Activated CD4-positive, alpha-beta memory T cell treated with anti-CD3 and anti-CD28 coated beads for 36 hours (primary cell): ENCODE data around the gene TMEM253. TPM values are rescaled to one million over a fixed set of nuclear protein-coding genes. Genes with fewer than 3 reads are reported as not detected.

ENCODE experiments used
- CTCF ChIA-PET: fragments of 350-600 bp; sonication (Branson Sonifier 250); formaldehyde crosslinking; loops from one replicate; lab custom pipeline; 2021; ENCODE audit warnings: antibody characterized with exemption, inconsistent platforms; lab: Charles Lee
- POLR2A ChIA-PET: fragments of 350-600 bp; sonication (Branson Sonifier 250); formaldehyde crosslinking; loops from one replicate; lab custom pipeline; 2021; ENCODE audit warnings: antibody characterized with exemption; lab: Charles Lee
- DNase-seq: peaks from one replicate; pipeline ENCODE4 v3.0.0-alpha.2; 2020
- H3K27ac Mint-ChIP-seq: one replicate; pipeline ENCODE4 v1.8.0; 2021; ENCODE audit warnings: mixed read lengths
- H3K27me3 Mint-ChIP-seq: one replicate; pipeline ENCODE4 v1.8.0; 2021; ENCODE audit warnings: mixed read lengths
- H3K36me3 Mint-ChIP-seq: one replicate; pipeline ENCODE4 v1.8.0; 2021; ENCODE audit warnings: mixed read lengths
- H3K4me1 Mint-ChIP-seq: one replicate; pipeline ENCODE4 v1.8.0; 2021; ENCODE audit warnings: low read depth, mixed read lengths
- H3K4me3 Mint-ChIP-seq: one replicate; pipeline ENCODE4 v1.8.0; 2021; ENCODE audit warnings: mild to moderate bottlenecking, mixed read lengths
- H3K9me3 Mint-ChIP-seq: one replicate; pipeline ENCODE4 v1.8.0; 2021; ENCODE audit warnings: mixed read lengths
- intact Hi-C: fragments of 100-400 bp; cut with micrococcal nuclease; formaldehyde crosslinking; loops from one replicate; pipeline ENCODE4 v1.15.1; 2023
- total RNA-seq, 2 experiments: library from RNA; stranded (reverse); gene quantifications; one replicate each; pipeline ENCODE4 v1.2.3, GENCODE V29; 2021

Gene TMEM253
- total RNA-seq, 2 experiments from 2014 or later = not detected

DNA sequence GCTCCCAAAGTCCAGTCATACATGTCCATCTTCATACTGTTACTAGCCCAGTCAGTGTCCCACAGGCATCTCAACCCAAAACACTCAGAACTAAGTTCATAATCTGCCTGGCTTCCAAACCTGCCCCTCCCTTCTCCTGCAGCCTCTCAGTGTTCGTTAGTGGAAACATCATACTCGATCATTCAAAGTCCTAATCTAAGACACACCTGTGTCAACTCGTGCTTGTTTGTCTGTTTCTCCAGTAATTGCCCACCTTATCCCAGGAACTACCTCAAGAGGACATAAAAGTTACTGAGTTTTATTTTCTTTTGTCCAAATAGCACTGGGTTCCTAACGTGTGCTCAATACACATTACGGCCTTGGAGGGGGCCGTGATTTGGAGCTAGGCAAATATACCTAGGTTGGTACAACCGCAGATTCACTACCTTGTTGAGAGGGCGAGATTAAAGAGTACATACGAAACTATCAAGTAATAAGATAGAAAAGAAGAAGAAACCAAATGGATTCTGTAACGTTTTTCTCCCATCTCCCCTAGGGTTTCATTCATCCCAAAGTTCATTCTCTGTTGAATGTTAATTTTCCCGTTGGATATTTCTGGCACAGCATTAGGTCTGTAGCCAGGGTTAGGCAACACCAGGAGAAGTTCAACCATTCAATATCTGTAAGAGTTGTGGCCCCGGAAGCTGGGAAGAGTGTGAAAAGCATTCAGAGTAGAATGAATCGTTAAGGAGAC lies 40.1 kb upstream of the TMEM253 start:
- Mint-ChIP-seq H3K36me3 (no peaks in the 10 kb centered on the region), H3K4me3 (no peak overlapping the region), H3K9me3 (no peaks in the 10 kb centered on the region), H3K27me3 (peaks cover 14% of the 10 kb centered on the region), H3K4me1 (no peaks in the 10 kb centered on the region), H3K27ac (no peak overlapping the region)
- POLR2A ChIA-PET = no interaction called here
- DNase-seq = no peak
- CTCF ChIA-PET = interaction anchor here (3.5 kb wide), 1 partner anchor 46 kb away, joined by 14 read pairs; no protein-coding TSS in a partner anchor
- intact Hi-C loops = no loop called here

DNA sequence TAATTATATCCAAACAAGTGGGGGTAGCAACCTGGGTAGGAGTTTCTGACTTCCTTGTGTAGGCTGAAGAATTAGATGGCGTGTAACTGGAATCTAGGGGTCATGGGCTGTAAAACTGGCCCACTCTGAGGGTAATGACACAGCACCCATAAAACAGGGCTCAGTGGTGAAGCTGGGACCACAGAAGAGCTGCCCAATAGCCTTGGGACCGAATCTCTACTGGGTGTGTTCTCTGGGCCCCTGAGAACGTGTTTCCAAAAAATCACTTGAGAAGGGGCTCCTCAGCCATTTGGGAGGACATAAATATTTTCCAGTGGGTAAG lies 39.6 kb upstream of the TMEM253 start:
- no peaks in the 10 kb centered on the region for H3K36me3 Mint-ChIP-seq
- intact Hi-C loops = no loop called here
- ChIA-PET CTCF (interaction anchor here (0.8 to 3.5 kb wide), 3 partner anchors 10 to 47 kb away, joined by 3 to 15 read pairs (median 14); no protein-coding TSS in a partner anchor), POLR2A (no interaction called here)
- peaks cover 17% of the 10 kb centered on the region for H3K27me3 Mint-ChIP-seq
- no peaks in the 10 kb centered on the region for H3K9me3 Mint-ChIP-seq
- DNase-seq = no peak
- no peak overlapping the region for H3K4me3 Mint-ChIP-seq
- H3K4me1 Mint-ChIP-seq = no peaks in the 10 kb centered on the region
- H3K27ac Mint-ChIP-seq = no peak overlapping the region

DNA sequence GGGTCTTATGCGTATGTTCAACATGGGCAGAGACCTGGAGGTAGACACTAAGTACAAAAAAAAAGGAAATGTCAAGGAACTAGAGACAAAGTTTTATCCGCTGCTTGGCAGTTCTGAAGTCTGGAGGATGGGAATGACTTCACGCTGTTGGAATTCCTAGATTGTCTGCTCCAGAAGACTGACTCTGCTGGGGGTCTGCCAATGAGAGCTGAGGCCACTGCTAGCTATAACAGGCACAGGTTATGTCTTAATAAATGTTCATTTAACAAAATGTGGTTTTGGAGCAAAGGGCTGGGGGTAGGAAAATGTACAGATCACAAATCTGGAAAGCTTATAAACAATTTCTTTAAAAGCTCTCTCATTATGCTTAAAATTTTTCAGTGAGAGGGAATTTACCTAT lies 37.4 kb upstream of the TMEM253 start:
- ChIA-PET POLR2A (no interaction called here), CTCF (interaction anchor here (3.0 to 3.5 kb wide), 2 partner anchors 29 to 49 kb away, joined by 14 to 15 read pairs; no protein-coding TSS in a partner anchor)
- intact Hi-C loops = no loop called here
- Mint-ChIP-seq H3K27ac (no peak overlapping the region), H3K27me3 (peaks cover 33% of the 10 kb centered on the region), H3K36me3 (no peaks in the 10 kb centered on the region), H3K4me3 (no peak overlapping the region), H3K4me1 (peaks cover under 1% of the 10 kb centered on the region), H3K9me3 (no peaks in the 10 kb centered on the region)
- DNase-seq = no peak

DNA sequence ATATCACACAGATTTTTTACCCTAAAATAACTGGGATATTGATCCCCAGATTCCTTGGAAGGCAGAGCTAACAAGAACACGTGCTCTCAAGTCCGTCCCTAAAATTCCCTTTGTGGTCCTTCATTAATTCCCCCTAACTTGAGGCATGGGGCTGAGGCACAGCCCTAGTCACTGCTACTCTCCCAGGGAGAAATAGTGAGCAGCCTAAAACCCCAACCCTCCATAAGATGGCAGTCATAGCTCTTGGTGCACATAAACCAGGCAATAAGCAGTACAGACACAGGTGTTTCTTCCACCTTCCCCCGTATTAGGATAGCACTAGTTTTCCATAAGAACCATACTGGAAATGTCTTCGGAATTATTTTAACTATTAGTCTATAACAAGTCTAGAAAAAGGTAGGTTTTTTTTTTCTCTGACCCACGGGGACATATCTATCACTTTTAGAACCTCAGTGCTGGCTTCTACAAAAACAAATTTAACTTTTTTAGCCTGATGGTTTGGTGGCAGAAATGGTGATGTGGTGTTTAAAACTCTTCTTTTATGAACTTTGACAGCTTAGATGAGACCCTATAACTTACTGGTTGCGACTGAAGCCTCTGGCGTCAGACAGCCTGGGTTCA lies 33.9 kb upstream of the TMEM253 start:
- peaks cover 55% of the 10 kb centered on the region for H3K27me3 Mint-ChIP-seq
- no peaks in the 10 kb centered on the region for H3K36me3 Mint-ChIP-seq
- ChIA-PET CTCF (interaction anchor here (0.7 to 4.6 kb wide), 10 partner anchors 17 to 96 kb away, joined by 3 to 86 read pairs (median 8); no protein-coding TSS in a partner anchor), POLR2A (interaction anchor here (2.6 kb wide), 1 partner anchor 37 kb away, joined by 10 read pairs; no protein-coding TSS in a partner anchor)
- H3K4me1 Mint-ChIP-seq = peaks cover 30% of the 10 kb centered on the region
- no peak for DNase-seq
- no peak overlapping the region for H3K27ac Mint-ChIP-seq
- H3K9me3 Mint-ChIP-seq = no peaks in the 10 kb centered on the region
- no peak overlapping the region for H3K4me3 Mint-ChIP-seq
- intact Hi-C loops = no loop called here

DNA sequence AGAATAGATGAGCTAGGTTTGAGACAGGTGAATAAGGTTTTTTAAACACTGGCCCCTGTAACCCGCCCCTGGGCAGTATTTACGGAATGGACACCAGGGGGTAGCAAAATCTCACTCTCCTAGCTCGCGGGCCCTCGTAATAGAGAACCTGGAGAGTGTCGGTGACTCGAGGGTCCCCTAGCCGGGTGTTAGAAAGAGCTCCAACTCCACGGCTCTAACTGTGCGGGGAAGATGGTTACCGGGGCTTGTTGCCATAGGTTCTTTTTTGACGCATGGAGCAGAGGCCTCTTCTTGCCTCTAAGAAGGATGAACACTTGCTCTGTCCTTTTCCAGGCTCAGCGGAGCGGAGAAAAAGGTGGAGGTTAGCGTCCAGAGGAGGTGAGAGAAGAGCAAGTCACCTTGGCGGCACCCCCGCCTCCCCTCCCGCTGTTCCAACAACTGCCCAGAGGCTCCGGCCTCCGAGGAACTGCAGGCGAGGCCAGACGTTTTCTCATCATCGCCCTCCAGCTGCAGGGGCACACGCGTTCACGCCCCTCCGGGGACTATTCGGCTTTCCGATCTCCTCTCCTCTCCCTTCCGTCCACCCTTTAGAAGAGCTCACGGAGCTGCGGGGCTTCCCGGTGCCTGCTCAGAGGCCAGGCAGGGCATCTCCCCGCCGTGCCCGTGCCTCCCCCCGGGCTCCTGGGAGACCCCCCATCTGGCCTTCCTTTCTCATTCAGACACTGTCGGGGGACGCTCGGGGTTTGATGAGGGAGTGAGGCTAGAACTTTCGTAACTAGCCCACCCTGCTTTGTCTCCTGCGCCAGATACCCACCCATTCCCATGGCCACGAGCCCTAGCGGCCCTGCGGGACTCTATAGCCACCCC lies 32.1 kb upstream of the TMEM253 start:
- H3K4me1 Mint-ChIP-seq = peaks cover 33% of the 10 kb centered on the region
- ChIA-PET POLR2A (interaction anchor here (2.6 kb wide), 1 partner anchor 35 kb away, joined by 10 read pairs; no protein-coding TSS in a partner anchor), CTCF (interaction anchor here (0.6 to 4.6 kb wide), 19 partner anchors 11 to 162 kb away, joined by 3 to 86 read pairs (median 6); partner anchors contain the start of genes TMEM253 and ZNF219)
- peak overlapping the region; percentile 36 for H3K4me3 Mint-ChIP-seq
- no peak overlapping the region for H3K27ac Mint-ChIP-seq
- H3K36me3 Mint-ChIP-seq = no peaks in the 10 kb centered on the region
- no peaks in the 10 kb centered on the region for H3K9me3 Mint-ChIP-seq
- intact Hi-C loops = loop anchor here (1.0 kb wide), 1 partner anchor 36 kb away; no protein-coding TSS in a partner anchor
- H3K27me3 Mint-ChIP-seq = peaks cover 56% of the 10 kb centered on the region
- peak; percentile 62 for DNase-seq

DNA sequence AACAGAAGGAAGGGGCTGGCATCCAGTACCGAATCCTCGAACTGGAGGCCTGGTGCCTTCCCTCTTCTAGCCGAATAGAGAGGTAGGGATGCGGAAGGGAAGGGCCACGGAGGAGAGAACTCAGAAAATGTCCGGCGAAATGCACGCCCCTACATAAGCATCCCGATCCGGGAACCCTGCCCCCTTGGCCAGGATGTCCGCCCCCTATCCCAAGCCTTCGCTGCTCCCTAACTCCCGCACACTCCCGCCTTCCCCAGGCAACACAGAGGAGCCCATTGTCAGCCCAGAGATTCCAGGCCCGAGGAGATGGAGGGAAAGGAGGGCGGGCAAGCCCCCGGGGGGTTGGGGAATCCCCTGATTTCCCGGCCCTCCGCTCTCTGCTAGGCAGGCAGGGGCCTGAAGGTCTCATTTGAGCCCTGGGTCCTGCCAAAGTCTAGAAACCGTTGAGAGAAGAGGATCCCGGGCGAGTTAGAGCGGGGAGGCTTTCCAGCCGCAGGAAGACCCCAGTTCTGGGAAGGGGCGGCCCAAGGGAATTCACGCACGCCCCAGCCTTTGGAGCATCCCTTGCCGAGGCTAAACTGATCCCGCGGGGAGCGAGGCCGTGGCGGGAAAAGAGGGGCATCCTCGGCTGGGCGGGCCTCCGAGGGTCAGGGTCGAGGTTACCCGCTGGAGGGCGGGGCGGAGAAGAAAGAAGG lies 31.3 kb upstream of the TMEM253 start:
- no peak for DNase-seq
- H3K36me3 Mint-ChIP-seq = no peaks in the 10 kb centered on the region
- no peak overlapping the region for H3K27ac Mint-ChIP-seq
- peaks cover 33% of the 10 kb centered on the region for H3K4me1 Mint-ChIP-seq
- no peaks in the 10 kb centered on the region for H3K9me3 Mint-ChIP-seq
- H3K4me3 Mint-ChIP-seq = peak overlapping the region; percentile 69
- ChIA-PET POLR2A (interaction anchor here (1.0 to 2.6 kb wide), 2 partner anchors 28 to 34 kb away, joined by 4 to 10 read pairs; no protein-coding TSS in a partner anchor), CTCF (interaction anchor here (1.1 to 4.6 kb wide), 19 partner anchors 10 to 161 kb away, joined by 3 to 86 read pairs (median 9); partner anchors contain the start of genes TMEM253 and ZNF219)
- intact Hi-C loops = no loop called here
- peaks cover 56% of the 10 kb centered on the region for H3K27me3 Mint-ChIP-seq

DNA sequence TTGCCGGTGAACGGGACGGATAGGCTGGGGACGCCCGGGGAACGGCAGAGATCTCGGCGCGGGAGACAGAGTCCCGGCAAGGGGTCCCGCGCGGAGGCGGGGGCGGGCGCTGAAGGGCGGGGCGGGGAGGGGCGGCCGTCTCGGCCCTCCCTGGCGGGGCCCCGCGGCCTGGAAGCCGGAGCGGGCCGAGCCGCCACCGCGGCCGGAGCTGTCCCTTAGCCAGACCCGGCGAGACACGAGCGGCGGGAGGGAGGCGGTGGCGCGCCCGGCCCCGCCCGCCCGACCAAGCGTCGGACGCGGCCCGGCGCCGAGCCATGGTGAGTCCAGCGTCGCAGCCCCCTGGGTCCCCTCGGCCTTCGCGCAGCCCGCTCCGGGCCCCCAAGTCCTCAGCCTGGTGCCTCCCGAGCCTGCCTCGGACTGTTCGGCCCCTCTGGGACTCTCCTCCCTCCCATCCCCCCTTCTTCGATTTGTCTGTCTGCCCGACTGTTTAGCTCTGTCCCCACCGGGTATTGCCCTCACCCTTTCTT lies 30.7 kb upstream of the TMEM253 start, which contains the start of gene ARHGEF40:
ARHGEF40 (plus strand) TSS at position 222 of the 527 bp plus-strand sequence; CDS start at position 315, 93 bp downstream.
- CTCF ChIA-PET = interaction anchor here (1.2 to 3.7 kb wide), 11 partner anchors 9 to 99 kb away, joined by 3 to 51 read pairs (median 8); partner anchors contain the start of gene ZNF219
- Mint-ChIP-seq H3K27ac (no peak within 1 kb of the TSS), H3K27me3 (peaks cover 56% of the 10 kb centered on the region), H3K4me1 (peaks cover 33% of the 10 kb centered on the region), H3K36me3 (no peaks in the 10 kb centered on the region), H3K4me3 (peak within 1 kb of the TSS; percentile 69), H3K9me3 (no peaks in the 10 kb centered on the region)
- POLR2A ChIA-PET = interaction anchor here (1.0 to 1.2 kb wide), 2 partner anchors 27 to 33 kb away, joined by 3 to 4 read pairs; no protein-coding TSS in a partner anchor
- intact Hi-C loops = no loop called here
- DNase-seq = peak; percentile 36

DNA sequence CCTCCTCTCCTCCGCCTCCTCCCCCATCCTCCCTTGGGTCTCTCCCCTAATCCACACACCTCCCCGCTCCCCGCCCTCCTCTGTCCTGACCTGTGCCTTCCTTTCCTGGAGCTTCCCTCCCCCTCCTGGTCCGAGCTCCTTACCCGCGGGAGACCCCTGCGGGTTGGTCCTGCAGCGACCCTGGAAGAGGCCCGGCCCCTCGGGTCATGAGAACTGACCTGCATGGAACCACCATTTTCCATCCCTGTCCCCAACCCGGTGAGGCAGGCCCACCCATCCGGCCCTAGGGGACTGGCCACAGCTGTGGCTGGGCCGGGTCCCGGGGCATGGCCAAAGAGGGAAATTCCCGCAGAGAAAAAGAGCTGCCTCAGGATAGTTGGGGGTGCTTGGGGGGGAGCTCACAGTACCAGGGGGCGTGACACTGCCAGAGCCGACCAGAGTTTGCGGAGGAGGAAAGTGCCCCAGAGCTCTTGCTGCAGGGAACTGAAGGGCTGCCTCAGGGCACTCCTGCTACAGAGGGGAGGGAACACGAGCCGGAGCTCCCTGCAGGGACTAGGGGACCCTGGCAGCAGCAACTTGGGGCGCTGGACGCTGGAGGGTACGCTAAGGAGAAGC lies 30.1 kb upstream of the TMEM253 start:
- POLR2A ChIA-PET = interaction anchor here (0.7 to 1.2 kb wide), 3 partner anchors 22 to 33 kb away, joined by 3 to 4 read pairs (median 3); no protein-coding TSS in a partner anchor

DNA sequence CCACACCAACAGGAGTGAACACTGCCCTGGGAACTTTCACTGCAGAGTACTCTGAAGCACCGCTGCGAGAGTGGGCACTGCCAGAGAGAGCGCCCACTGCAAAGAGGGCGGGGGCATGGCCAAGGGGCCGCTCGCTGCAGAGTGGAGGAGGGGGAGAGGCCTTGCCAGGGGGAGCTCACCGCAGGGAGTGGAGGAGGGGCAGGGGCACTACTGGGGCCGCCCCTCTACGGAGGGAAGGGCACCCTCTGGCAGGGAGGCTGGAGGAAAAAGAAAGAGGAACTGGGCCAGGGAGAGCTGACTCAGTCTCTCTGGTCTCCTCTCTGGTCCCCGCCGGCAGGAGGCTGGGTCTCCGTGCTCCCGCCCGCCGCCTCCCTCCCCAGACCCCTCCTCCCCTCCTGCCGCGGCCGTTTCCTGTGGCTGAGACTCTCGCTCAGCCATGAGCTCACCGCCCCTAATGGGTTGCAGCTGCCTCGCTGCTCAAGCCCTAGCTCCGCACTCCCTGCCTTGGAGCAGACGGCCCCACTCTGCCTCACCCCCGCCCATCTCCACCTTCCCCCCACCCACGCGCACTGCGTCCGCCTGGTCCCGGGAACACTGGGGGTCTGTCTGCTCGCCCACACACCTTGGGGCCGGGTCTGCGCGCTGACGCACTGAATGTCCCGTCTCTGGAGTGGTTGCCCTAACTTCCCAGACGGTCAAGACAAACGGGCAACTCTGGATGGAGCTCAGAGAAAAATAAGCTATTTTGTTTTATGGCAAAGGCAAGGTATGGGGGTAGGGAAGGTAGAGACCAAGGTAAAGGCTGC lies 29.4 kb upstream of the TMEM253 start:
- peaks cover 33% of the 10 kb centered on the region for H3K4me1 Mint-ChIP-seq
- H3K36me3 Mint-ChIP-seq = no peaks in the 10 kb centered on the region
- no peaks in the 10 kb centered on the region for H3K9me3 Mint-ChIP-seq
- intact Hi-C loops = loop anchor here (1.0 kb wide), 1 partner anchor 21 kb away; no protein-coding TSS in a partner anchor
- CTCF ChIA-PET = interaction anchor here (0.9 to 3.7 kb wide), 14 partner anchors 8 to 100 kb away, joined by 3 to 51 read pairs (median 6); partner anchors contain the start of gene ZNF219
- POLR2A ChIA-PET = interaction anchor here (0.7 to 1.2 kb wide), 4 partner anchors 11 to 32 kb away, joined by 3 read pairs; no protein-coding TSS in a partner anchor
- H3K27me3 Mint-ChIP-seq = peaks cover 49% of the 10 kb centered on the region
- peak overlapping the region; percentile 60 for H3K4me3 Mint-ChIP-seq
- peak; percentile 83 for DNase-seq
- no peak overlapping the region for H3K27ac Mint-ChIP-seq

More for the DNA sequence above, 30.1 kb upstream of the TMEM253 start:
- H3K9me3 Mint-ChIP-seq = no peaks in the 10 kb centered on the region
- intact Hi-C loops = loop anchor here (1.0 kb wide), 1 partner anchor 22 kb away; no protein-coding TSS in a partner anchor
- H3K27ac Mint-ChIP-seq = no peak overlapping the region
- peak overlapping the region; percentile 60 for H3K4me3 Mint-ChIP-seq
- peaks cover 53% of the 10 kb centered on the region for H3K27me3 Mint-ChIP-seq
- DNase-seq = peak; percentile 25
- peaks cover 33% of the 10 kb centered on the region for H3K4me1 Mint-ChIP-seq
- H3K36me3 Mint-ChIP-seq = no peaks in the 10 kb centered on the region
- CTCF ChIA-PET = interaction anchor here (0.9 to 3.7 kb wide), 14 partner anchors 9 to 99 kb away, joined by 3 to 51 read pairs (median 6); partner anchors contain the start of gene ZNF219
